ENCODE results near the gene TGFA. TPM values are rescaled to one million over a fixed set of nuclear protein-coding genes. Genes with fewer than 3 reads are reported as not detected.

TGFA gene
- total RNA-seq, 3 donors from 2014 or later (not counting 1 experiment from before 2014, with no cell fraction given) = 5.0 to 13.3 (median 8.6) TPM

DNA sequence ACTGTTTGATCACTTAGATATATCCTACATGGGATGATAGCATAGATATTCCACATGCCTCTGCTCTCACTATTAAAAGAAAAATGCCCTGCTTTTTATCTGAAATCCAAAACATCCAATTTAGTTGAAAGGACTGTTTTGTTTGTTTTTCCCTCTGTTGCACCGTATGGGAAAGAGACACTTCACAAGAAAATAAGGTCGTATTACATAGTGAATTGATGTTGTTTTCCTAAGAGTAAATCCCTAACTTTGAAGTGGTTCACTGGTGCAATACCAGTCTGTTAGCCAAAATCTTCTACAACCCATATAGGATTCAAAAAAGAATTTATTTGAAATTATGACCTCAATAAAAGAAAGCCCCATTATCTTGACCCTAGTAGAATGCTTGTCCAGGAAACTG lies 18.1 kb downstream of the TGFA start:
- DNase-seq (no peak), ATAC-seq (no peak)
- intact Hi-C loops (cut with micrococcal nuclease) = no loop called here
- H3K27me3 Mint-ChIP-seq (ENCODE audit: low read depth in 2 of 2) = peaks cover 0 to 3% of the 10 kb centered on the region in 2 donors
- Histone ChIP-seq H3K27me3 (ENCODE audit: control insufficient read depth, insufficient read depth, low read length) (no peaks in the 10 kb centered on the region), H3K27ac (ENCODE audit: low read length) (no peak overlapping the region), H3K36me3 (ENCODE audit: control insufficient read depth, insufficient read depth, low read length) (no peaks in the 10 kb centered on the region), H3K4me1 (ENCODE audit: control insufficient read depth, insufficient read depth, low read length) (peaks cover 9% of the 10 kb centered on the region), H3K9me3 (ENCODE audit: control insufficient read depth, insufficient read depth, low read length) (no peaks in the 10 kb centered on the region), H3K4me3 (ENCODE audit: low read length) (no peak overlapping the region)
- TF ChIP-seq, protein P1, sequence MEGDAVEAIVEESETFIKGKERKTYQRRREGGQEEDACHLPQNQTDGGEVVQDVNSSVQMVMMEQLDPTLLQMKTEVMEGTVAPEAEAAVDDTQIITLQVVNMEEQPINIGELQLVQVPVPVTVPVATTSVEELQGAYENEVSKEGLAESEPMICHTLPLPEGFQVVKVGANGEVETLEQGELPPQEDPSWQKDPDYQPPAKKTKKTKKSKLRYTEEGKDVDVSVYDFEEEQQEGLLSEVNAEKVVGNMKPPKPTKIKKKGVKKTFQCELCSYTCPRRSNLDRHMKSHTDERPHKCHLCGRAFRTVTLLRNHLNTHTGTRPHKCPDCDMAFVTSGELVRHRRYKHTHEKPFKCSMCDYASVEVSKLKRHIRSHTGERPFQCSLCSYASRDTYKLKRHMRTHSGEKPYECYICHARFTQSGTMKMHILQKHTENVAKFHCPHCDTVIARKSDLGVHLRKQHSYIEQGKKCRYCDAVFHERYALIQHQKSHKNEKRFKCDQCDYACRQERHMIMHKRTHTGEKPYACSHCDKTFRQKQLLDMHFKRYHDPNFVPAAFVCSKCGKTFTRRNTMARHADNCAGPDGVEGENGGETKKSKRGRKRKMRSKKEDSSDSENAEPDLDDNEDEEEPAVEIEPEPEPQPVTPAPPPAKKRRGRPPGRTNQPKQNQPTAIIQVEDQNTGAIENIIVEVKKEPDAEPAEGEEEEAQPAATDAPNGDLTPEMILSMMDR (IDR thresholded peaks at IDR 0.05) = no peak
- peaks cover 0 to 4% of the 10 kb centered on the region in 2 donors for H3K9me3 Mint-ChIP-seq
- no peak overlapping the region for H3K27ac Mint-ChIP-seq
- 72% methylated on average over 2 of the region's 2 CpGs for WGBS (ENCODE audit: insufficient coverage)
- H3K4me3 Mint-ChIP-seq = no peak overlapping the region
- H3K36me3 Mint-ChIP-seq = peaks cover 9% of the 10 kb centered on the region
- peaks cover 30 to 36% of the 10 kb centered on the region in 2 donors for H3K4me1 Mint-ChIP-seq

DNA sequence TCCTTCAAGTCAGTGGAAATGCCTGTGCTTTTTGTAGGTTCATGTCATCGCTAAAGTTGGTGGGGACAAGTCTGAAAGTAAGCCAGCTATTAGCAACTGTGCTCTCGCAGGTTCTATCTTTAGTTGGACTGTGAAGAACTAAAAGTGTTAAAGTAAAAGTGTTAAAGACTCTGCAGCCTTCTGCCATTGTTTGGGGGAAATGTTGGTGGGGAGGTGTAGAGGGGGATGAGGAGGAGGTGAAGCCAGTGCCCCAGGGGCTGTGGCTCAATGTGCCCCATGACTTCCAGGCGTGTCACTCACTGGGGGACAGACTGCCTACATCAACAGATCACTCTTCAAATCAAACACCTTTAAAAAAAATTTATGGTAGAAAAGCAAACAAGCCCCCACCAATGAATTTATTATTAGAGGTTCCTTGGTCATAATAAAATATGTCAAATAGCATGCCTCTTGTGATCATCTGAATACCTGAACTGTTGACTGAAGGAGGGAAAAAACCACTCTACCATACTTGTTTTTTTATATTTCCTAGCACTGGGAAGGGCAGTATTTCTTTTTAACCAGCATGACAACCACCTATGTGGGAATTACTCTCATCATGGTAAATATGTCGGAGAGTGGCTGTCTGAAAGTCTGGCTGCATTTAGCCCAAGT lies 19.3 kb downstream of the TGFA start:
- peaks cover 39 to 40% of the 10 kb centered on the region in 2 donors for H3K4me1 Mint-ChIP-seq
- peak; percentile 55 to 91 (median 65) for ATAC-seq

DNA sequence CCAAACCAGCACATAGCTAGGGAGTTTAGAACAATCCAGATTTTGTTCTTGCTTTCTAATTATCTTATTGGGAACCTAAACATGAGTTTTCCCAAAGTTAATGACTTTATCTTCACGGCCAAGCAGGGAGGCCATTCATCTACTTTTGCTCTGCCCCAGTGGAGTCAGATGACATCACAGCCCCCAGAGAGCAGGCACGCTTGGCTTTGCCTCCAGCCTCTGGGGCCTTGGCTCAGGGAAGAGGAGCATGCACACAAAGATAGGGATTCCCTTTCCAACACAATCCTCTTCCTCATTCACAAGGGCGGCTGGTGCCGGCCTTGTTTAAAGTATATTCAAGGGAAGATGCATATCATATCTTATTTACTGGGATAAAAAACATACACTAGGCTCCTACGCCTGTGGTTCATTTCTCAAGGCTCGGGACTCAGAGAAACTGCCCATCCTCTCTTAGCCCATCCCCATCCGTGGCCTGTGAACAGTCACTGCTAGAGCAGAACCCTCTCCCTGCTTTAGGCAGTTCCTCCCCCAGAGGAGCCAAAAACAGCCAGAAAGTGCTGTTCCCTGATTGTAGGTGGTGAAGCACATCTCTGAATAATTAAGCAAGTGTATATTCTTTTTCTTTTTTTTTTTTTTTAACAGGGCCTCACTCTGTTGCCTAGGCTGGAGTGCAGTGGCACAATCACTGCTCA lies 21.2 kb downstream of the TGFA start:
- peaks cover 13% of the 10 kb centered on the region for H3K36me3 Mint-ChIP-seq
- DNase-seq = no peak

More for the DNA sequence above, 19.3 kb downstream of the TGFA start:
- Mint-ChIP-seq H3K27ac (peak overlapping the region; percentile 45 to 65), H3K4me3 (peak overlapping the region; percentile 35), H3K27me3 (ENCODE audit: low read depth in 2 of 2) (peaks cover 2 to 4% of the 10 kb centered on the region in 2 donors), H3K9me3 (peaks cover 0 to 4% of the 10 kb centered on the region in 2 donors), H3K36me3 (peaks cover 9% of the 10 kb centered on the region)
- H3K9me3 ChIP-seq (ENCODE audit: control insufficient read depth, insufficient read depth, low read length) = no peaks in the 10 kb centered on the region
- DNase-seq = no peak
- no peak overlapping the region for H3K4me3 ChIP-seq (ENCODE audit: low read length)
- no peak overlapping the region for H3K27ac ChIP-seq (ENCODE audit: low read length)
- H3K27me3 ChIP-seq (ENCODE audit: control insufficient read depth, insufficient read depth, low read length) = no peaks in the 10 kb centered on the region
- TF ChIP-seq, protein P1 (IDR thresholded peaks at IDR 0.05) = no peak
- intact Hi-C loops (cut with micrococcal nuclease) = no loop called here
- WGBS (ENCODE audit: insufficient coverage) = 63% methylated on average over 2 of the region's 4 CpGs
- no peaks in the 10 kb centered on the region for H3K36me3 ChIP-seq (ENCODE audit: control insufficient read depth, insufficient read depth, low read length)
- H3K4me1 ChIP-seq (ENCODE audit: control insufficient read depth, insufficient read depth, low read length) = peaks cover 12% of the 10 kb centered on the region

More for the DNA sequence above, 21.2 kb downstream of the TGFA start:
- intact Hi-C loops (cut with micrococcal nuclease) = no loop called here
- no peak overlapping the region for H3K27ac ChIP-seq (ENCODE audit: low read length)
- ATAC-seq = no peak
- H3K9me3 ChIP-seq (ENCODE audit: control insufficient read depth, insufficient read depth, low read length) = no peaks in the 10 kb centered on the region
- Mint-ChIP-seq H3K27me3 (ENCODE audit: low read depth in 2 of 2) (peaks cover 5 to 6% of the 10 kb centered on the region in 2 donors), H3K4me1 (peaks cover 43% of the 10 kb centered on the region in 2 donors), H3K4me3 (no peak overlapping the region), H3K9me3 (peaks cover 0 to 4% of the 10 kb centered on the region in 2 donors), H3K27ac (no peak overlapping the region)
- H3K36me3 ChIP-seq (ENCODE audit: control insufficient read depth, insufficient read depth, low read length) = no peaks in the 10 kb centered on the region
- H3K4me1 ChIP-seq (ENCODE audit: control insufficient read depth, insufficient read depth, low read length) = peaks cover 12% of the 10 kb centered on the region
- 98% methylated on average over 5 of the region's 7 CpGs for WGBS (ENCODE audit: insufficient coverage)
- H3K27me3 ChIP-seq (ENCODE audit: control insufficient read depth, insufficient read depth, low read length) = no peaks in the 10 kb centered on the region
- no peak overlapping the region for H3K4me3 ChIP-seq (ENCODE audit: low read length)
- TF ChIP-seq, protein P1 (IDR thresholded peaks at IDR 0.05) = no peak

Measured in natural killer cell (primary cell).